Measurements from ENCODE around the gene RPS6KC1. TPM values are rescaled to one million over a fixed set of nuclear protein-coding genes. Genes with fewer than 3 reads are reported as not detected.

RPS6KC1 gene
- total RNA-seq, 6 donors from 2014 or later: 8.3 to 31.4 (median 15.1) TPM

GRCh38 chr1:213066363-213066762, 15.3 kb downstream of the RPS6KC1 start:
- no peak overlapping the region for H3K4me3 ChIP-seq
- H3K9me3 ChIP-seq: no peaks in the 10 kb centered on the region
- no peaks in the 10 kb centered on the region for H3K27me3 ChIP-seq
- no peak for TF ChIP-seq CTCF (IDR thresholded peaks at IDR 0.05)
- DNase-seq: no peak
- peaks cover 0 to 8% (median 5%) of the 10 kb centered on the region in 4 donors for H3K4me1 ChIP-seq
- no peak for ATAC-seq (ENCODE audit: low FRiP score in 2 of 2)
- H3K27ac ChIP-seq: no peak overlapping the region
- WGBS, 2 donors: 38 to 46% methylated on average over 2 of the region's 2 CpGs
- H3K36me3 ChIP-seq: peaks cover 0 to 5% (median 0%) of the 10 kb centered on the region in 4 donors

- H3K4me3 ChIP-seq: no peak overlapping the region
- H3K27me3 ChIP-seq: no peaks in the 10 kb centered on the region
- WGBS, 2 donors: 74 to 80% methylated on average over 1 of the region's 1 CpG
- H3K36me3 ChIP-seq: peaks cover 0 to 5% (median 0%) of the 10 kb centered on the region in 4 donors
- H3K4me1 ChIP-seq: peaks cover 0 to 8% (median 5%) of the 10 kb centered on the region in 4 donors
- no peak for TF ChIP-seq POLR2AphosphoS5 (IDR thresholded peaks at IDR 0.05)
- TF ChIP-seq CTCF (IDR thresholded peaks at IDR 0.05): no peak
- no peak for TF ChIP-seq POLR2A (IDR thresholded peaks at IDR 0.05)
- TF ChIP-seq EP300 (IDR thresholded peaks at IDR 0.05): no peak
- DNase-seq (no peak), ATAC-seq (ENCODE audit: low FRiP score in 2 of 2) (no peak)
- H3K9me3 ChIP-seq: no peaks in the 10 kb centered on the region
- no peak overlapping the region for H3K27ac ChIP-seq
Measured at GRCh38 chr1:213067352-213067751, 16.3 kb downstream of the RPS6KC1 start.

GRCh38 chr1:213070406-213070805, 19.4 kb downstream of the RPS6KC1 start:
- Histone ChIP-seq H3K27ac (no peak overlapping the region), H3K36me3 (no peaks in the 10 kb centered on the region), H3K27me3 (no peaks in the 10 kb centered on the region), H3K9me3 (no peaks in the 10 kb centered on the region), H3K4me1 (peaks cover 0 to 8% (median 6%) of the 10 kb centered on the region in 4 donors), H3K4me3 (no peak overlapping the region)
- ATAC-seq (ENCODE audit: low FRiP score in 2 of 2) (peak in 1 of 2 donors; percentile 58), DNase-seq (no peak)
- WGBS, 2 donors: 44 to 52% methylated on average over 2 of the region's 2 CpGs
- TF ChIP-seq CTCF (IDR thresholded peaks at IDR 0.05) (no peak), POLR2AphosphoS5 (IDR thresholded peaks at IDR 0.05) (no peak), POLR2A (IDR thresholded peaks at IDR 0.05) (no peak), EP300 (IDR thresholded peaks at IDR 0.05) (no peak)

GRCh38 chr1:213075725-213076124, 24.7 kb downstream of the RPS6KC1 start:
- DNase-seq (no peak), ATAC-seq (ENCODE audit: low FRiP score in 2 of 2) (no peak)
- peaks cover 0 to 18% (median 0%) of the 10 kb centered on the region in 4 donors for H3K36me3 ChIP-seq
- 95 to 96% methylated on average over 2 of the region's 2 CpGs for WGBS, 2 donors
- no peaks in the 10 kb centered on the region for H3K27me3 ChIP-seq
- no peak overlapping the region for H3K4me3 ChIP-seq
- no peak overlapping the region for H3K27ac ChIP-seq
- no peaks in the 10 kb centered on the region for H3K9me3 ChIP-seq
- TF ChIP-seq POLR2A (IDR thresholded peaks at IDR 0.05): no peak
- no peak for TF ChIP-seq EP300 (IDR thresholded peaks at IDR 0.05)
- no peak for TF ChIP-seq POLR2AphosphoS5 (IDR thresholded peaks at IDR 0.05)
- TF ChIP-seq CTCF (IDR thresholded peaks at IDR 0.05): no peak
- H3K4me1 ChIP-seq: peaks cover 0 to 3% (median 0%) of the 10 kb centered on the region in 4 donors

GRCh38 chr1:213082420-213083111, 31.5 kb downstream of the RPS6KC1 start:
- TF ChIP-seq CTCF (IDR thresholded peaks at IDR 0.05) (no peak), POLR2A (IDR thresholded peaks at IDR 0.05) (no peak)
- no peaks in the 10 kb centered on the region for H3K9me3 ChIP-seq
- H3K27ac ChIP-seq: no peak overlapping the region
- WGBS, 2 donors: 84 to 93% methylated on average over 2 of the region's 2 CpGs
- DNase-seq: no peak
- H3K4me3 ChIP-seq: no peak overlapping the region
- no peak for ATAC-seq (ENCODE audit: low FRiP score in 2 of 2)
- H3K27me3 ChIP-seq: no peaks in the 10 kb centered on the region
- peaks cover 8 to 52% (median 10%) of the 10 kb centered on the region in 4 donors for H3K36me3 ChIP-seq
- H3K4me1 ChIP-seq: no peaks in the 10 kb centered on the region

Measured in upper lobe of left lung (tissue), 6 donors.